HepG2 (cell line): ENCODE results near the gene CACNA1G. TPM values are rescaled to one million over a fixed set of nuclear protein-coding genes. Genes with fewer than 3 reads are reported as not detected.

ENCODE experiments used
- ATRX ChIP-seq: sonication (generic); formaldehyde crosslinking; IDR thresholded peaks from 2 replicates; pipeline ENCODE4 v1.4.0; 2020; ENCODE audit warnings: missing genetic modification reagents, borderline replicate concordance
- EHMT2 ChIP-seq: fragments of 200-600 bp; sonication (generic); IDR thresholded peaks from 2 replicates; pipeline ENCODE4 v1.7.0; 2017; ENCODE audit warnings: antibody characterized with exemption, low read depth, low read length, borderline replicate concordance
- ELF4 ChIP-seq: sonication (generic); formaldehyde crosslinking; IDR thresholded peaks from 2 replicates; pipeline ENCODE4 v1.5.0; 2020; ENCODE audit warnings: missing genetic modification reagents, mild to moderate bottlenecking, moderate library complexity, borderline replicate concordance
- FOXJ3 ChIP-seq: sonication (generic); formaldehyde crosslinking; IDR thresholded peaks from 2 replicates; pipeline ENCODE4 v1.4.0; 2020; ENCODE audit warnings: missing genetic modification reagents, mild to moderate bottlenecking, borderline replicate concordance
- FOXP4 ChIP-seq: sonication (generic); formaldehyde crosslinking; IDR thresholded peaks from 2 replicates; pipeline ENCODE4 v1.4.0; 2020; ENCODE audit warnings: missing genetic modification reagents
- FUBP1 ChIP-seq: sonication (generic); formaldehyde crosslinking; IDR thresholded peaks from 2 replicates; pipeline ENCODE4 v1.5.1; 2020; ENCODE audit warnings: missing genetic modification reagents, mild to moderate bottlenecking, borderline replicate concordance
- HINFP ChIP-seq: sonication (generic); formaldehyde crosslinking; IDR thresholded peaks from 2 replicates; pipeline ENCODE4 v1.4.0; 2020; ENCODE audit warnings: low read depth, mild to moderate bottlenecking, missing genetic modification reagents
- IKZF1 ChIP-seq: fragments of 450-650 bp; IDR thresholded peaks from 2 replicates; pipeline ENCODE4 v1.7.1; 2016
- PCBP2 ChIP-seq: fragments of 200-400 bp; formaldehyde crosslinking; optimal IDR thresholded peaks from 2 replicates; pipeline ENCODE3; 2018; ENCODE audit warnings: low read length, low read depth; ENCODE audit not compliant: poor library complexity, severe bottlenecking
- RNF2 ChIP-seq: fragments of 450-650 bp; conservative IDR thresholded peaks from 2 replicates; pipeline ENCODE4 v1.6.1; 2016; ENCODE audit warnings: low read depth
- SRY ChIP-seq: sonication (generic); formaldehyde crosslinking; IDR thresholded peaks from 2 replicates; pipeline ENCODE4 v1.8.0; 2022; ENCODE audit warnings: mild to moderate bottlenecking, missing genetic modification reagents
- ZBTB2 ChIP-seq: sonication (generic); formaldehyde crosslinking; IDR thresholded peaks from 2 replicates; pipeline ENCODE4 v1.8.0; 2022; ENCODE audit warnings: low read depth, missing genetic modification reagents
- ZBTB20 ChIP-seq: sonication (generic); formaldehyde crosslinking; IDR thresholded peaks from 2 replicates; pipeline ENCODE4 v1.8.1; 2023; ENCODE audit warnings: missing genetic modification reagents, low read depth, mild to moderate bottlenecking, borderline replicate concordance
- ZBTB37 ChIP-seq: sonication (generic); formaldehyde crosslinking; IDR thresholded peaks from 2 replicates; pipeline ENCODE4 v1.4.0; 2020; ENCODE audit warnings: mild to moderate bottlenecking, missing genetic modification reagents
- ZFP36L1 ChIP-seq: sonication (generic); formaldehyde crosslinking; IDR thresholded peaks from 2 replicates; pipeline ENCODE4 v1.8.0; 2022; ENCODE audit warnings: mild to moderate bottlenecking, missing genetic modification reagents, moderate library complexity
- ZFP91 ChIP-seq: sonication (generic); formaldehyde crosslinking; IDR thresholded peaks from 2 replicates; pipeline ENCODE4 v1.9.0; 2022; ENCODE audit warnings: missing genetic modification reagents, mild to moderate bottlenecking, borderline replicate concordance
- ZNF205 ChIP-seq: IDR thresholded peaks from 2 replicates; pipeline ENCODE4 v1.6.1; 2018; ENCODE audit warnings: missing biosample characterization, missing genetic modification reagents
- ZNF333 ChIP-seq: sonication (generic); formaldehyde crosslinking; IDR thresholded peaks from 2 replicates; pipeline ENCODE4 v1.4.0; 2020; ENCODE audit warnings: mild to moderate bottlenecking, missing genetic modification reagents, borderline replicate concordance
- polyA plus RNA-seq, 8 experiments: library from polyadenylated mRNA; depleted of rRNA in 3 of 8; stranded (reverse) in 7 of 8; unstranded in 1 of 8; fragments of >200 nt; fragmentation: Illumina TruSeq in 4 of 8; extraction: Trizol in 4 of 8; gene quantifications; 2 replicates each; pipeline versions ENCODE4 v1.2.1 to v1.2.3, GENCODE V29; 2011 to 2016; ENCODE audit warnings: low read depth in 4 of 8, missing spikeins in 1 of 8, mixed read lengths in 1 of 8; ENCODE audit not compliant: insufficient read depth in 1 of 8
- total RNA-seq, 5 experiments: library from RNA; depleted of rRNA; stranded (reverse); fragments of >200 nt; fragmentation: Illumina TruSeq; extraction: Trizol; gene quantifications; 2 replicates each; pipeline ENCODE4 v1.2.3, GENCODE V29; 2016; ENCODE audit warnings: low read depth in 1 of 5

The CACNA1G gene
- total and polyA plus RNA-seq, 2 of the 13 experiments (the other 11 are each of a cell fraction or from before 2014, with no cell fraction given), result 0.02 TPM; not detected in 1

- no peak for TF ChIP-seq ZFP91 (CRISPR knock-in tag)
- no peak for TF ChIP-seq PCBP2
- no peak for TF ChIP-seq ZBTB37
- no peak for TF ChIP-seq FOXJ3
- TF ChIP-seq ZNF205 (CRISPR knock-in tag), result no peak
- no peak for TF ChIP-seq ZNF333 (CRISPR knock-in tag)
- TF ChIP-seq FOXP4 (CRISPR knock-in tag), result no peak
- TF ChIP-seq ELF4 (CRISPR knock-in tag), result no peak
- TF ChIP-seq SRY (CRISPR knock-in tag), result no peak
- no peak for TF ChIP-seq FUBP1
- no peak for TF ChIP-seq ZFP36L1
- no peak for TF ChIP-seq IKZF1
- no peak for TF ChIP-seq ZBTB20
- TF ChIP-seq ZBTB2 (CRISPR knock-in tag), result no peak
- TF ChIP-seq RNF2, result no peak
- no peak for TF ChIP-seq ATRX (CRISPR knock-in tag)
- TF ChIP-seq HINFP (CRISPR knock-in tag), result no peak
- TF ChIP-seq EHMT2, result no peak
Measured at GRCh38 chr17:50517504-50518383, 42.8 kb upstream of the CACNA1G start (continued).
